Embryonic facial prominence (tissue), 1 donor: Measurements from ENCODE around the gene TAS2R38.
"Not testable (repeated sequence)": the region's sequence is repeated elsewhere in the genome, so short reads cannot be mapped to it uniquely, and the experiment has no call there.

ENCODE experiments used
- DNase-seq: peaks from one replicate; pipeline ENCODE4 v3.0.0-alpha.2; 2016; ENCODE audit errors: extremely low spot score

Gene TAS2R38

DNA sequence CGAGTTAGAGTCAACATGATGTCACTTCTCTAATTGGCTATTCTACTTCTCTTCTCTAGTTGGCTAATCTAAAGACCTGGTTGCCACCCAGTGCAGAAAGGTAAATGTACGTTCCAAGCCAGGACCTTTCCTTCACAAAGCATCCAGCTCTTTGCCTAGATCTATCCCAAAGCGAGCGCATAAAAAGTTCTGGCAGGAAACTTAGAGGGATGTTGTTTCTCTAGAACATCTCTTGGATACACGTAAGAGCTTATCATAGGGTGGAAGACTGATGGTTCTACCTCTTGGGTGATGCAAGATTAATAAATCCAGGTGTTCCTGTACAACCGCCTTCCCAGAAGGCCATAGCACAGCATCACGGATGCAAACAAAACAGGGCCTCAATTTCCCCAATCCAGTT, at the start of gene TAS2R38:
TSS of gene TAS2R38 (minus strand) at position 101 of the 400 bp plus-strand sequence. CDS start at position 17, 84 bp downstream.
- no peak for DNase-seq

DNA sequence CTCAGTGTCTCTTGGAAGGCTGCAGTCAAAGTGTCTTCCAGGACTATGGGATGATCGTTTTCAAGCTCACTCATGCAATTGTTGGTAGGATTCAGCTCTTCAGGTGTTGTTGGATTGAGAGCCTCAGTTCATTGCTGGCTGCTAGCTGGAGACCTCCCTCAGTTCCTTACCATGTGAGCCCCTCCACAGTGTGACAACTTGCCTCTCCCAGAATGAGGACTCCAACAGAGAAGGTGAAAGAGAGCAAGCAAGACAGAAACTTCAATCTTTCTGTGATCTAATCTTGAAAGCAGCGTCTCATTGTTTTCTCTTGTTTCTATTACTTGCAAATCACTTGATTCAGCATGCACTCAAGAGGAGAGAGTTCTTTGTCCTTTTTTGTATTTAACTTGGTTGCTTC, 44.6 kb upstream of the TAS2R38 start:
- DNase-seq: no peak

DNA sequence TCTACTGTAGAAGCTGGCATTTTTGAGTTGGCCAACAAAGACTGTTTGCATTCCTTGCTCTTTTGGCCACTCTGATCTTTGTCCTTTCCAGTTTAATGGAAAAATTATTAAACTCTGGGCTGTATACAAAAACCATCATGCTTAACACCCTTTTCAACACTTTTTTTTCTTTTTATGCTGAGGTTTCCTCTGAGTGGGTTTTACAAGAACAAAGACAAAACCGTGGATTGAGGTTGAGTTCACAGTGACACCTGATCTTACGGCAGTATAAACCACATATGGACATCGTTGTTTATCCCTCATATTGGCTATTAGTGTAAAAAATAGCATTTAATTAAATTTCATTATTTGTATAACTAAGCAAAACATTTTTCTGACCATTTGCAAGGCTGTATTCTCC, 43.9 kb upstream of the TAS2R38 start:
- no peak for DNase-seq

DNA sequence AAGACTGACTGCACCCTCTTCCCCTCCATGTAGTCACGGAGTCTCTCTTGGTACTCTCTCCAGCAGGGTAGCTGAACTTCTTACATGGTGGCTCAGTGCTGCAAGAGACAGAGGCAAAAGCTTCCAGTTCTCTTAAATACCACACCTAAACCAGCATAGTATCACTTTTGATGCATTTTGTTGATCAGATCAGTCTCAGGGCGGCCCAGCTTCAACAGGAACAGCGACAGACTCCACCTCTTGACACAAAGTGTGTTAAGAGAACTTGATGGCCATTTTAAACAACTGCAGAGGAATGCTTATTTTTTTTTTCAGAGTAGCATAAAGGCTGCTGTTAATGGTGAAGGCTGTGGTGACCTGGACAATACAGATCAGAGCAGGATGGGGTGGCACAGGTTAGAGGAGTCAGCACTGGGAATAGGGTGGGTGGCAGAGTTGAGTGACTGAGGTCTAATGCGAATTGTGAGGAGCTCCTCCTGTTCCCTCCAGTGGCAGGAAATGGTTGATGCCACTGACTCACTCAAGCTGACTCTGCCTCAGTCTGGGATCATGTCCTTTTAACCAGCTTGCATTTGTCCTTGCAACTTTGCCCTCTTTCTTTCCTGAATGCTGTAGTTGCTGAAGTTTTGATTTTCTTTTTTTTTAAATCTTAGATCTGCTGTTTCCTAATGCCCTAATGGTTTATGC, 39.4 kb upstream of the TAS2R38 start:
- DNase-seq: no peak

DNA sequence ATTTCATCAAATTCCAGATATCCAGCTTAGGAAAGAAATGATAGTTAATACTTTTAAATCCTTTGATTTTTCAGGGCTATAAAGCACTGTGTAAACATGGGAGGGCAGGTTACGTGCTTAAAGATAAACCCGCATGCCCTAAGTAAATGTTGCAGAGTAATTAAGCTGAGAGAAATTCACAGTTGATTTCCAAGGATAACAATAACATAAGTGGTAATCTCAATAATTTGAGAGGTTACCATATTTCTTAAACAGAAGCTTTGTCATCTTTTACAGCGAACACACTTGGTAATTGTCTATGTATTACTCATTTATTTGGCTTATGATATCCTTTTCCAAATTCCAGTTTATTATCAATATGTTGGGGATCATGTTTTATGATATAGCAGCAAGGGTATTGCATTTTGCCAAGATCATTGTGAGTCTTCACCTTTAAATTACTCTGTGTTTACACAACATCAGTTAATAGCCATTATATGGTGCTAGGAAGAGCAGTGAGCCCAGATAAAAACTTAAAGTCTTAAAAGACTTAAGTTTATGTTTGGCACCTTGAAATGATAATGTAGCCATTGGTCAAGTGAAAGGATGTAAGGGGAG, 37.5 kb upstream of the TAS2R38 start:
- no peak for DNase-seq

DNA sequence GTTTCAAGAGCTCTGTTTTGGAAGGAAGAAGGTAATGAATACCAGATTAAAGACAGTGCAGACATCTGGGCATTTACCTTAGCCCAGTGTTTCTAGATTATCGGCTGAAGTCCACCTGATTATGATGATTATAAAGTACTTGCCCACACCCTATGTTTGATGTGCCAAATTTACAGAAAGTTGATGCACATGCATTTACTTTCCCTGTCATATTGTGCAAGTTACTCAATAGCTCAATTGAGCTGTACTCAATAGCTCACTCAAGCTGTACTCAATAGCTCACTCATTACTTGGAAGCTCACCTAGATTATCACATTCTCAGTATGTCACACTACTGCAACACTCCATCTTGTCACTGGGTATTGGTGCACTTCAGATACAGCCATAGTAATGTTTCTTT, 35.6 kb upstream of the TAS2R38 start:
- no peak for DNase-seq

DNA sequence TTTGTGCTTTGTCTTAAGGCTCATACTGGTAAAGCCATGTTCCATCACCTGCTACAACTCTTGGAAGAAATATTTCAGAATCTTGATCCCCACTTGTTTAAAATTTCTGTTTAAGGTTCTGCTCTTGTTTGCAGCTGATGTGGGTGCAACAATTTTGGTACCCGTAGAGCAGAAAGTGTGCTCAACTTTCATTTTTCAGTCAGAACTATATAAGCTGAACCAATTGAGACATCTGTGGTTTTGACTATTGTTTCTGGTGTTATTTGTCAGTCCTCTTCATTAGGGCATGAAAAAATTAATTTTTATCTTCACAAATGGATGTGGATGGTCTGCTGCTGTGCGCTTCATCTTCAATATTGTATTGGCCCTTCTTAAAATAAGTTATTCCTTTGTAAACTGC, 33.0 kb upstream of the TAS2R38 start:
- DNase-seq: no peak

DNA sequence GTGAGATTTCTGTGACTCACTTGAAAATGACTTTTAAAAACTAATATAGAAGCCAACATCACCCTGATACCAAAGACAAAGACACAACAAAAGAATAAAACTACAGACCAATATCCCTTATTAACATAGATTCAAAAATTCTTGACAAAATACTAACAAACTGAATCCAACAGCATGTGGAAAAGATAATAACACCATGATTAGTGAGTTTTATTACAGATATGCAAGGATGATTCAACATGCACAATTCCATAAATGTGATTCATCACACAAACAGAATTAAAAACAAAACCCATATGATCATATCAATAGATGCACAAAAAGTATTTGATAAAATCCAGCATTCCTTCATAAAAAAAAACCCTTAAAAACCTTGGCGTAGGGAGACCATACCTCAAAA, 28.6 kb upstream of the TAS2R38 start:
- DNase-seq: no peak

DNA sequence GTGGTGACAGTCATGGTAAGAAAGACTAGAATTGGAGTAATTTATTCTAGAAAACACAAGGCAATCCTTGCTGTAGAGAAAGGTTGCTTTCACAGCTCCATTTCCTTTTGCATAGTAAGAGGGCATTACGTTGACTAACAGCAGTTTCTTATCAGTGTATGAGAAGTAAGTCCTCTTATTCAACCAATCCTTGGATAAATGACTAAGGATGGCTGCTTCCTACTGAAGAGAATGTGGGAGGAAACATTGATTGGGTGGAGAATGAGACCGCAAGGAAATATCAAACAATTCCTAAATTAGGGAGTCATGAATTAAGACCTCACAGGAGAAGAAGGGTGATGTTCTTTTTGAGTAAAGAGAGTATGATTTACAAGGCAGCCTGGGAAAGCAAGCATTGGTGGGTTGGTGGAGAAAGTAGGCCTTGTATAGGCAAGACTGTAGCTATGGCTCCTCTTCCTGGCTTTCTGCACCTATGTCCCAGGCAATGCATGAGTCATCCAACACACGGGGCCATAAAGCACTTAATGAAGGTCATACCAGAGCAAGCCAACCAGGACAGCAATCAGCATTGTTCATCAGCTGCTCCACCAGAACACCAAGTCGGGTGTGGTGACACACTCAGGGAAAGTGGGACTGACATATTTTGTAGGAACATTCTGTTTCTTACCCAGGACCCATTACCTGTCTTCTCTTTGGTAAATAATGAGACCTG, 27.7 kb upstream of the TAS2R38 start:
- no peak for DNase-seq

DNA sequence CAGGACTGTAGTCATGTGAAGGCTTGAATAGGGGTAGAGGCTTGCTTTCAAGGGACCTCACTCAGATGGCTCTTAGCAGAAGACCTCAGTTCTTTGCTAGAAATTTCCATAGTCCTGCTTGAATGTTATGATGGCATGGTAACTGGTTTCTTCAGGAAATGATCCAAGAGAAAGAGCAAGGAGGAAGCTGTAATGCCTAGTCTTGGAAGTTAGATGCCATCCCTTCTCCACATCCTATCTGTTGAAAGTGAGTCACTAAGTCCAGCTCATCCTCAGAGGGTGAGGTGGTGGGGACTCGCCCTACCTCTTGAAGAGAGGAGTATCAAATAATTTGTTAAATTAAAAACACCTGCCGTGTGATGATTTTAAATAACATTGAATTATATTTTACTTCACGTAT, 26.7 kb upstream of the TAS2R38 start:
- DNase-seq: no peak

DNA sequence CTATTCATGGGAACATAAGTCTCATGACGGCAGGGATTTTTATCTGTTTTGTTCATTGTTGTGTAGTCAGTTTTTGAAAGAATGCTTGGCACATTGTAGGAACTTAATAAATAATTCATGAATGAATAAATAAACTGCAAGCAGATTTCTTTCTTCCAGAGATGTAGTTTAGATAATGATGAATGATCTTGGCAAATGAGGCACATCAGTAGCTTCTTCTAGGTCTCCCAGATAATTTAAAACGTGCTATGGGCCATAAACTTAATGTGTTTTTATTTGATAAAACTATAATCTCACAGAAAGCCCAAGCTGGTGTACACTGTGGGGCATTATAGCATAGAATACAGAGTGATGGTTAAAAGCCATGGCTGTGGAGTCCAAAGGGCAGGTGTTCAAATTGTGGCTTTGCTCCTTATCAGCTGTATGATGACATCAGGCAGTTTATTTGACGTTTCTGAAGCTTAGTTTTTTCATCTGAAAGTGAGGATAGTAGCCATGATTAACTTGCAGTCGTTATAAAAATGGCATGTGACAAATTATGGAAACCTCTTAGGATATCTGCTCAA, 25.6 kb upstream of the TAS2R38 start:
- no peak for DNase-seq

DNA sequence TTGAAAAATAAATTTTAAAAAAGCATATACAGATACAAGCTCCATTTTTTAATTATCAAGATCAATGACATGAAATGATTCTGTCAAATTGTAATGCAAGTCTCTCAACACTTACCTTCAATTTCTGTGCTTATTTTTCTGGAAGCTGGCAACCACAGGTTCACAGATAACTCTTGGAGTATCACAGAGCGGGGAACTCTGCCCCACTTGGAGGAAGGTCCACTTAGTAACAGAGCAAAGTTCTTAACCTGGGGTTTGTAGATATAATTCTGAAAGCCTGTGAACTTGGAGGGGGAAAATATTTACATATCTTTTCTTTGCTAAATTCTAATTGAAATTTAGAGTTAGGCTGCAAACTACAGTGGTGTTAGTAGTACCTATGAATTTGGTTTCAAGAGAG, 19.8 kb upstream of the TAS2R38 start:
- no peak for DNase-seq

DNA sequence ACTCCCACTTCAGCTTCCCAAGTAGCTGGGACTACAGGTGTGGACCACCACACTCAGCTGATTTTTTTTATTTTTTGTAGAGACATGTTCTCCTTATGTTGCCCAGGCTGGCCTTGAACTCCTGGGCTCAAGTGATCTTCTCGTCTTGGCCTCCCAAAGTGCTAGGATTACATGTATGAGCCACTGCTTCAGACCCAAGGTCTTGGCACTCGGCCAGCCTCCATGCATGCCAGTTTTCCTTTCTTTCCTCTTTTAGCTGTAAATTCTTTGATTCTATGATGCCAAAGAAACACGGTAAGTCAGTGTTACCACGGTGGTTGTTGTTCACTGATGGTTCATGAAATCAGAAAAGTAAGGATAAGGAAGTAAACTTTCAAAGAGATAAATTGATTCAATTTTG, 19.1 kb upstream of the TAS2R38 start:
- DNase-seq: no peak

DNA sequence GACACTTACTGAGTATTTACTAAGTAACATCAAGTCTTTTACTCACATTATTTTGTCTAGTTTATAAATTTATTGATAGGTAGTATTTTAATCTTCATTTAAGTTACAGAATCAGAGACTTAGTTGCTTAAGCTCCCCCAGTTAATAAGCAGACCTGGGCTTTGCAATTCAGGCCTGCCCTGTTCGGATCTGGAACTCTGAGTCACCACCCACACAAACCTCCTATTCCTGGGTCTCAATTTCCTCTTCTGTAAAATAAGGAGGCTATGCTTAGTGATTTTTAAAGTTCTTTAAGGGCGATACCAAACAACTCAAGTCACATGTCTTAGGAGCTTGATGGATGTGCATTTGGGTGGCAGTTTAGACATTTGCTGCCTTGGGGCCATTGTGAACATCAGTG, 18.6 kb upstream of the TAS2R38 start:
- DNase-seq: no peak

DNA sequence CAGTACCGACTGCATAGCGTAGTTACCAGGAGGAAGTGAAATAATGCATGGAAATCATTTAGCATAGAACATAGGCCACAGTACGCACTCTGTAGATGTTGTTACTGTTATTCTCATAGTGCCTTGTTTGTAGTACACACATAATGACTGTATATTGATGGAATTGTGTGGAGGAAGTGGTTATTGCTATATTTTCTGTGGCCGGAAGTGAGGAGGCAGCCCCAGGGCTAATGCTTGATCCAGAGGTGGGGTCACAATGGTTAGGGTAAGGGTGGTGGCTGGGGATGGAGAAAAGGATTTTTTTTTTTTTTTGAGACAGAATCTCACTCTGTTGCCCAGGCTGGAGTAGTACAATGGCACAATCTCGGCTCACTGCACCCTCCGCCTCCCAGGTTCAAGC, 17.6 kb upstream of the TAS2R38 start:
- DNase-seq: no peak

DNA sequence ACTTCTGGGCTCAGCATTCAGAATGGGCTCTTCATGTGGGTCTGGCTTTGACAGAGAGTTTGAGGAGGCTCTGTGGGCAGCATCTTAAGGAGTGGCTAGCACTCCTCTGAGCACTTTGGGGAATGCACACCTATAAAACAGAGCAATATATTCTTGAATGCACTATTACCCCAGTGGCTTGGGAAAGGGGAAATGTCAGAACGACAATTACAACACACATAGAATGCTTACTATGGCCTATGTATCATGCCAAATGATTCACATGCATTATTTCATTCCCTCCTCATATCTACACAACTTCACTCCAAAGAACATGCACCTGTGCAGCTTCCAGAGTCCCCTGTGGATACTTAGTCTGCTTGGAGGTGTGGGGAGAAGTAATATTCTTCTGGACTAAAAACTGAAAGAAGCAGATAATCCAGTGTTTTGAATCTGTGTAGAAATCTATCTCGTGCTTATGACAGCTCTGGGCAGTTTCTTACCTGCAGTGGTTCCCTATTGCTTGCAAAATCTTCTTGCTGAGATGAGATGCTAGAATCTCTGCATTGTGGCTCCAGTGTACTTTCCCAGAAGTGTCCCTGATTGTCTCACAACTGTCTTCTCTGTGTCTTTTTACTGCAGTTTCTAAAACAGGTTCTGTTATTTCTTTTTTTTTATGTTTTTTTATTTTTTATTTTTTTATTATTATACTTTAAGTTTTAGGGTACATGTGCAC, 16.6 kb upstream of the TAS2R38 start:
- DNase-seq: no peak

DNA sequence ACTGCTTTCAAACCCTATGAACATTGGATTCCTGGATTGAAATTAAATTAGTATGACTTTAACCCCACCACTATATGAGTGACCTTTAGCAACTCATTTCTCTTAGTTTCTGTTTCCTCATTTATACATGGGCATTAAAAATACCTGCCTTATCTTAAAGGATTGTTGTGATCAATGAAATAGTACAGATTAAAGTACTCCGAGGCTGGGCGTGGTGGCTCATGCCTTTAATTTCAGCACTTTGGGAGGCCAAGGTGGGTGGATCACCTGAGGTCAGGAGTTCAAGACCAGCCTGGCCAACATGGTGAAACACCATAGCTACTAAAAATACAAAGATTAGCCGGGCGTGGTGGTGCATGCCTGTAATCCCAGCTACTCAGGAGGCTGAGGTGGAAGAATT, 14.2 kb upstream of the TAS2R38 start:
- not testable (repeated sequence) for DNase-seq

DNA sequence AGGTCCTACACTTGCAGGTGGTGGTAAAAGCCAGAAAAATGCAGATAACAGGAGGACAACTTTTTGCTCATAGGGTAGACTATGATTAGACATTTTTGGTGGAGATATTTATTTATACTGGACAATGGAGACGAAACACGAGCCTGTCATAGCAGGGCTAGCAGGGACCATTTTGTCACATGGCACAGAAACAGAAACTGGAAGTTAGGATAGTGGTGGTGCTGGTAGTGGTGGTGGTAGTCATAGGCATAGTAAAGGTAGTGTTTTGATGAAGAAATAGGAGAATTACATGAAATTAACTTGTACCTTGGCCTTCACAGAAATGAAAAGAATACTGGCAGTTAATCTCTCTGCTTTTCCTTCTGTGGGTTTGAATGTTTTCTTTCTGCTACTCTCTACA, 13.3 kb upstream of the TAS2R38 start:
- DNase-seq: no peak

DNA sequence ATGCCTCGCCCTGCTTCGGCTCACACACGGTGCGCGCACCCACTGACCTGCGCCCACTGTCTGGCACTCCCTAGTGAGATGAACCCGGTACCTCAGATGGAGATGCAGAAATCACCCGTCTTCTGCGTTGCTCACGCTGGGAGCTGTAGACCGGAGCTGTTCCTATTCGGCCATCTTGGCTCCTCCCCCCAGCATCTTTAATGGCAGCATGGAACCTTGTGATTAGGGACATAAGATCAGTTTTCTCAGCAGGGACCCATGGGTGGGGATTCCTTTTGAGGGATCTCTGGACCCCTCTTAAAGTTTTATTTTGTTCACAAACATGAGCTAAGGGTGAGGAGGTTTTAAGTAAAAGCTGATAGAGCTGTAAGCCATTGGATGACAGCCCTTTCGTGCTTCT, 12.4 kb upstream of the TAS2R38 start:
- not testable (repeated sequence) for DNase-seq

DNA sequence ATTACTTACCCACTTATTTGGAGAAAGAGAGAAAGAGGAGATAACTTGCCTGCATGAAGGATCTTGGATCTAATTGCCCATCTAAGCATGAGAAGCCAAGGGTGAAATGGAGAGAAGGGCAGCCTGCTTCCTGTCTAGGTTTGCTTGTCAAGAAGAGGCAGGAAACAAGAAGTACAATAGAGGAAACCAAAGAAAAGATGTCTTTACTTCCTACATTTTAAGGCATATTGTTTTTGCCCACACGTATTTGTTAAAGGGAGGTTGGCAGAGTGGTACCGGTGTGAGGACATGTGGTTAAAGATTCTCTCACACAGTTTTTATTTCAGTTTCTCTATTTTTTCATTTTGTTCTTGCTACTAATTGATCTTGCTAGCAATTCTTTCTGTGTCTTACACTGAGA, 6.0 kb upstream of the TAS2R38 start:
- DNase-seq: no peak

DNA sequence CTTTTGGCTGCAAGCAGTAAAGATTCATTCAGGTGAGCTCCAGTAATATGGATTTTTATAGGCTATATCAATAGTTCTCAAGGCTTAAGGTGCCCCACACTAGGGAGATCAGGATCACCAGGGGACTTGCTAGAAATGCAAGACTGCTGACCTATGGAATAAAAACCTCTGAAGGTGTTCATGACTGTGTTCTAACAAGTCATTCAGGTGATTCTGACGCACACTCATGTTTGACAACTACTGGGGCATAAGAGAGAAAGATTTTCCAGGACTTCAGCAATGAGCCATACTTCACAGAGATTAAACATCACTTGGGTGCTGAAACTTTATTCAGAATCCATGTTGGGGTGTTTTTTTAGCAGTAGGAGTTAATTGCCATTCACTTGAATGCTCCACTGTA, 4.8 kb upstream of the TAS2R38 start:
- DNase-seq: no peak

DNA sequence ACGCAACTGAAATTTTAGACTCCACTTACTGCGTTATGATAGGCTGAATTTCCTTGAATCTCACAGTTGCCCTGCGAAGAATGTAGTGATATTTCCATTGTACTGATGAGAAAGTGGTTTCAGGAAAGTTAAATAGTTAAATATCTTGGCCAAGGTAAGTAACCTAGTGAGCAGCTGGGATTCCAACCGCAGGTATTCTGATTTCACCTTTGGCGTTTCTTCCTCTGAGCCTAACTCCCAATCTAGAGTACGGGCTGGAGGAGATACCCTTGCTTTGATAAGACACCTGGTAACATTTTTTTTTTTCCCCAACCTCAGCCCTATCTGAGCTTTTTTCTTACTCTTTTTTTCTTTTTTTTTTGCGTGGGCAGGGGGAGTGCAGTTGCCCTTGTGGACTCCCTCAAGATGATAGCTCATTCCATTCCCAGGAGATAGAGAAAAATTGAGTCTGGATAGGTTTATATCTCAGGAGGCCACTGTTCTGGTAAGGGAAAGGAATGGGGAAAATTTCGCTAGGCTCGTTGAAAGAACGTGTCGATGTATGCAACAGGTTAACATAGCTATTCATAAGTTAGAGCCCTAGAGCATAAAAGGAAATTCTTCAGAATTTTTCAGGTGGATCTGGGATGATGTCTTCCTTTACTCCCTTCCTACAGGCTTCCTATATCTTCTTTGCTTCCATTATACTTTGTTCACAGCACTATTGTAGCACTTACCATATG, 3.1 kb upstream of the TAS2R38 start:
- DNase-seq: no peak
